ENCODE measurements around the gene PRELID3B.

Gene PRELID3B

DNA sequence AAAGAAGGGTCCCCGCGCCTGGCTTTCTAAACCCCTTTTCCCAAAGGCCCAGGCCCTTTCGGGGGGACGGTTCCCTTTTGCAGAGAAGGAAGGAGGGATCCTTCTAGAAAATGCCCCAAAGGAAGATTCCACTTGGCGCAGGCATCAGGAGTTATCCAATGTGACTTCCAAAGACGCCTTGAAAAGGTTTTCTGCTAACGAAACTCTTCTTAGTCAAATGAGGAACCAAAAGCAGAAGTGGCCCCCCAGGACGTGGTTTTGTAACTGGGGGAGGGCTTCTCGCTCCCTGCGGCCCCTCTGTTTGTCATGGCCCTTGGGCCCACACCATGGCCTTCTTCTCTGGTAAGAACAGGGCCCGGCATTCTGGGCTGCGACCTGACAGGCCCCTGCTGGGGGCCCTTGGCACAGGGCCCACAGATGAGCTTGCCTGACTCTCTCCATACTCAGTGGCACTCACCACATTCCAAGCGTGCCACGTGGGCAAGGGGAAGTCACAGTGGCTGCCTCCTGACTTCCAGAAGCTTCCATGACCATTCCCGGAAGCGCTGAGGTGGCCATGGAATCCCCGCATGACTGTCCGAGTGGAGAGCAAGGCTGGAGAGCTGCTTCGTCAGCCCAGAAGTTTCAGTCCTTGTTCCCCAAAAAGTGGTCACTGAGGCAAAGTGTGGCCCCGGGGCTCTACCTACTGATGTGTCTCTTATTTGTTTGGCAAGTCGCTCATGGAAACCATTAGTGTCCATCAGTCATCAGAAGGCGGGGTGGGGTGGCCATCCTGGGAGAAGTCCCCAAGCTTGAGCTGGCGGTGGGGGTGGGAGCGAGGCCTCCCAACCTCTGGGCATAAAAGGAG, 34.7 kb downstream of the PRELID3B start:
- DNase-seq, result no peak

DNA sequence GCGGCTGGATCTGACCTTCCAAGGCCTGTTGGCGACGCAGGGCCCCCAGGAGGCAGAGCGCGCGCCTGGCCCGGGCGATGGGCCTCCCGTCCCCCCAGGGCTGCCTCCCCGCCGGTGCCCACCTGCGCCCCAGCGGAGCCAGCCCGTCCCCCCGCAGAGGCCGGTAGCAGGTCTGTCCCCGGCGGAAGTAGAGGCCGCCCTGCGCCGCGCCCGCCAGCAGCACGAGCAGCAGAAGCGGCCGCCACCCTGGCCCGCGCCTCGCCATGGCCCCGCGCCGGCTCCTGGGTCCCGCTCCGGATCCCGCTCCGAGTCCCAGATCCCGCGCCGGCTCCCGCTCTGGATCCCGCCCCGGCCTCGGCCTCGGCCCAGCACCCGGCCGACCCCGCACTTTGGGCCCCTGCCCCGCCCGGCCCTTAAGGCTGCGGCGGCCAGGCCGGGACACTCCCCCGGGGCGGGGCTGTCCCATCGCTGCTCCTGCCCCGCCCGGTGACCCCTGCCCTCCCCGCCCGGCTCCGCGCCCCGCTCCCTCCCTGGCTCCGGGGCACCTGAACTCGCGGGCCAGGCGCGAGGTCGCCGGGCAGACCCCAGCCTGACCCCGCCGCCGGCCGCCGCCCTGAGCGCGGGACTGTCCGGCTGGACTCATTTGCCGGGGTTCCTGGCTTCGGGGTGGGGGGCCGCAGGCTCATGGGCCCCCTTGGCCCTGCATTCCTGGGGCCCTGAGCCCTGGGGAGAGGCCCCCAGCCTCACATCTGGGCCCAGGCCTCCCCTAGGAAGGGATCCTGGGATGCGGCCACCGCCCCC, 35.5 kb downstream of the PRELID3B start, which contains the start of gene CTSZ:
TSS of gene CTSZ (minus strand) at position 391 of the 801 bp plus-strand sequence. CDS start at position 265, 126 bp downstream.
- DNase-seq, result no peak

DNA sequence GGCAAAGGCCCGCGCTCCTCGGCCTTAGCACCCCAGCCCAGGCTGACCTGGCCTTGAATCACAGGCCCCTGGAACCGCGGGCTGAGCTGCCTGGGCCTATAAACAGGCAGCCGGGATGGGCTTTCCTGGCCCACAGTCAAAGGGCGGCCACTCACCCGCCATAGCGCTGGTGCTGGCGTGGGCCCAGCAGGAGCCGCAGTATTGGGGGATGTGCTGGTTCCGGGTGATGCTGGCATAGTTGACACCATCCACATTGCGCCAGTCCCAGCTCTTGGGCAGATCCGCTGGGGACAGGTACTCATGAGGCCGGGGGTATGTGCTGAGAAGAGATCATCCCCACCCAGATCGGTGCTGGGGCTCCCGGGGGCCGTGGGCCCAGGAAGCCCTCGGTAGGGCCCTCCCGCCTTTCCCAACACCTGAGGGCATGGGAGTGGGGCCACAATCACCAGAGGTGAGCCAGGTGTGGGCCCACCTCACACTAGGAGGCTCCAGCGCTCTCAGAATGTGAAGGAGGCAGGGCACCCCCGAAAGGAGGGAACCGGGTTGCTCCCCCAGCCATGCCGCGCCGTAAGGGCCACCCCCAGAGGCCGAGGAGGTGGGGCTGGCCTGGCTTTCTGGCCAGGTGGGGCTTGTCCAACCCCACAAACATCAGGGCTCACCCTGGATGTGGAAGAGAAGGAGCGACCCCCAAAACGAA, 36.3 kb downstream of the PRELID3B start:
- no peak for DNase-seq

DNA sequence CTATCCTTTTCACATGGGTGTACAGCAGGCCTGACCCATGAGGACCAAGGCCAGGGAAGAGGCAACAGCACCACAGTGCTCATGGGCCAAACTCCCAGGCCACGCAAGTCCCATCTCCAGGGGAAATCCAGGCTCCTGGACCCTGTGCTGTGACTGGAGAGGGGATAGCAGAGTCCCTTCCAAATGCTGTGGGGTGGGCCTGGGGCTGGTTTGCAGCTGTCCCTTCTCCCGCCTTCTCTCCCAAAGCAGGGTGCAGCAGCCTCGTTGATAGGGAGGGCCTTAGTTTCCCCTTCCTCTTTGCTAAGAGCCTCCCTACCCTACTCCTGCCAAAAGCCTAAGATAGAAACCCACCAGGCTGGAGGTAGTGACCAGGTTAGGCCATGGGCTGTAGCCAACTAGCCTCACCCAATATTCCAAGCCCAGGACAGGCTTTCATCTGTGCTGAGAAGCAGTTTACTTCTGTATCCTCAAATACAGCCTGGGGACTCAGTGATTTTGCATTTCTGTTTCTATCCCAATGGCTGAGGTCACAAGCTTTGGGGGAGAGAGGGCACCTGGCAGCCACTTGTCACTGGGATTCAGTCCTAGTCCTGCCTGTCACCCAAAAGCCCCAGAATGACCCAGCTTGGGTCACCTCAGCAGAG, 36.9 kb downstream of the PRELID3B start:
- no peak for DNase-seq

DNA sequence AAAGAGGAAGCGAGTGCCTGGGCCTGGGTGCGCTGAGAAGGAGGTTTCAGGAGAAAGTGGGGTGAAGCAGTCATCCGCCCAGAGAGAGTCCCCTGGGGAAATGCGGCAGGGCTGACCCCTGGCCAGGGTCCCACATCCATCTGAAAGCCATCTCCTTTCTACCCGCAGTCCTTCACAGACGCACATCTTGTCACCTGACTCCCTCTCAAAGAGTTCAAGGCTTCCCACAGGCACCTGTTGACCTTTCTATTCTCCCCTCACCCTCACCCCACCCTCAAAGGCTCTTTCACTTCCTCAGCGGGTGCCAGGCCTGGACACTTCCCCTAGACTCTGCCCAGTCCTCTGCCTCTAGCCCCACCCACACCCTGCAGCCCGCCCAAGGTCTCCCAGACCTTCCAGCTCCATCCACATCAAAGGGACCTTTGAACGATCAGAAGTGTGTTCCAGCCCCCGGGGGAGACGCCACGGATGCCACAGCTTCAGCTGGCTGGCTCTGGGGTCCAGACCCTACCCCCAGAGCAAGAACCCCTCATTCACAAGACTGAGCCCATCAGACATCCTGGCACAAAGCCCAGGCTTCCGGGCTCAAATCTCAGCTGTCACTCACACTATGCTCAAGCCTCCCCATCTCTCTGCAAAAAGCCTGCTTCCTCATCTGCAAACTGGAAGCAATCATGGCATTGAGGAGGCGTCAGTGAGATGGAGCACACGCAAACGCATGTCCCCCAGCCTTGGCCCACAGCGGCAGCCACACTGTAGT, 37.6 kb downstream of the PRELID3B start:
- no peak for DNase-seq

DNA sequence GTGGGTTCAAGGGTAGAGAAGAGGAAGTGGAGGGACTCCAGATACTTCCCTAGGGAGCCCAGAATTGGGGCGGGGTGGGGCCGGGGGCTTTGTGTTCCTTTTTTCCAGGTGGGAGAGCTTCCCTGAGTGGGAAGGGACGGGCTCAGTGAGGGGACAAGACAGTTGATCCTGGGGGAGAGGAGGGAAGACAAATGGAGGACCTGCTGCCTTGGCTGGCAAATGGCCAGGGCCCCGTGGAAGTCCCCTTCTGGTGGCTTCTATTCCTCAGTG, 38.2 kb downstream of the PRELID3B start:
- DNase-seq, result no peak

DNA sequence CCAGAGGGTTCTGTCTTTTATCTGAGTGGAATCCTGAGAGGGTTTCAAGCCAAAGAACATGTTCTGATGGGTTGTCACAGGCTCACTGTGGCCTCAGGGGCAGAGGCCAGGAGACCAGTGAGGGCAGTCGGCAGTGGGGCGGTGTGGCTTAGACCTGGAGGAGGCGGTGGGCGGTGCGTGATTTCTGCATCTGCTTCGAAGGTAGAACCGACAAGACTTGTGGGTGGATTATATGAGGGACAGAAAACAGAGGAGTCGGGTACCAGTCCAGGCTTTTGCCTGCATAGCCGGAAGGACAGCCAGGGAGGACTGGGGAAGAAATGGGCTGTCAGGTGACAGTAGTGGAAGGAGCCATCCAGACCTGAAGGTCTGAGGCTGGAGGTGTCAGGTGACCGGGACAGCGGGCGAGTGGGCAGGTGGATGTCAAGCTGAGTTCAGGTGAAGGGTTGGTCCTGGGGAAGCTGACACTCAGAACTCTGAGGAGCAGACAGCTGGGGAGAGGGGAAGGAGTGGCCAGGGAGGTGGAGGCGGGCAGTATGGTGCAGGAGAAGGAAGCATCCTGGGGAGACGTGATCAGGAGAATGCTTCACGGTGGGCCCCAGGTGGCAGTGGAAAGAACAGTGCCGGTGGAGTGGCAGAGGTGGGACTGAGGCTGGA, 38.6 kb downstream of the PRELID3B start:
- no peak for DNase-seq

DNA sequence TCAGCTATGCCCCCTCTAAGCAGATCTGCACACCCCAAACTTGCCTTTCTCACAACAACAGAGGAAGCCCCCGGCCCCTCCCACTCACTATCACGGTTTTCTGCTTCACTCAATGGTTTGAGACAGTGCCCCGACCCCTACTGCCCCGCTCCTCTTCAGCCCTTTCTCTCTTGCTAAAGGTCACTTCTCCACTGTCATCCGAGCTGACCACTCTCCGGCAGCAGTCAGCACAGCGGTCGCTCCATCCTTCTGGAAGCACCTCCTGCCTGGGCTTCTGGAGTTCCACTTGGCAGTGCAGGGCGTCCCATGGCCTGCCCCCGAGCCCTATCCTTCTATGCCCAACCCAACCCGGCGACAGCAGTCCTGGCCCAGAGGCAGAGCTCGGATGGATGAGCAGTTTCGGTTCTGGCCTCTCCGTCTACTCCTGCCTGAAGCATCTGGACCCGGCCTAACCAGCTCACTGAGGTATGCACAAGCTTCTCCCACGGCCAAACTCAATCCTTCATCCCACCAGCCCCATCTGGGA, 39.6 kb downstream of the PRELID3B start:
- DNase-seq, result no peak

DNA sequence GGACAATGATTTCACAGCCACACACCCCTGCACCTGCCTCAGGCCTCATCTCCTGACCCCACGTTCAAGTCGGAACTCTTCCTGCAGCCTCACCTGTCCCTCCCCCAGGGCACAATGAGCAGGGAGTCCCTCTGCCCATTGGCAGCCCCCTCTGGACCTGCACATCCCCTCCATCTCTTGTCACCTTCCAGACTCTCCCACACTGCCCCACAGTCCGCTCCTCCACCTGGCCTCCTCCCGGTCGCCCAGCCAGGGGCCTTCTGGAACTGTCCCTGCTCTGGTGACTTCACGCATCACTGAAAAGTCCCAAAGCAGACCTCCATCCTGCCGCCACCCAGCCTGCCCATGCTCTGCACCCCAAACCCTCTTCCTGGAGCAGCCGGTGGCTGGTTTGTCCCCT, 40.2 kb downstream of the PRELID3B start:
- no peak for DNase-seq

DNA sequence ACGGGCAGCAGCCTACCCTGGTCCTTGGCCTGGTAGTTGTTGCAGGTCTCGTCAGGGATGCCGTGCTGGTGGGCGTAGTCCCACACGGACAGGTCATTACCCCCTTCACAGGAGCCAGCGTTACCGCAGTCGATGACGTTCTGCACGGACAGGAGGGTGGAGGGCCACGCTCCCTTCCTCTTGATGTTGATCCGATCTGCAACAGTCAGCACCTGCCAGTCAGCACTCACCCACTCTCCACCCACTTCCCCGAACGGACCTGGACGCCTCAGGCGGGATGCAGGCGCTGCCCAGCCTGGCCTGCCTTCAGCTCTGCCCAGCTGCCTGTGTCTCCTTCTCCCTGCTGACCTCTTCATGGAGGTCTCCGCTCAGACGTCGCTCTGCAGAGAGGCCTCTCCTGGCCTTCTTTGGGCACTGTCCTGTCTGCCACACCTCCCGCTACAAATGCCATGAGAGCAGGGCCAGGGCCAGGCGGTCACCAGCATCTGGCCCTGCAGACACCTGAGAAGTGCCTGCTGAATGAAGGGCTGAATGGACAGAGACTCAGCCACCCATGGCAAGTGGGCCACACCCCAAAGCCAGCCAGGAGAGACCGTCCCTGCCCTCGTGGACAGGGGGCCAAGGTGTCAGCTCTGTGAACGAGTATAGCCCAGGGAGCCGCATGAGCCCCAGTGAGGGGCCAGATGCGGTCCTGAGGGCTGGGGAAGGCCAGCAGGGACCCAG, 41.0 kb downstream of the PRELID3B start:
- no peak for DNase-seq

DNA sequence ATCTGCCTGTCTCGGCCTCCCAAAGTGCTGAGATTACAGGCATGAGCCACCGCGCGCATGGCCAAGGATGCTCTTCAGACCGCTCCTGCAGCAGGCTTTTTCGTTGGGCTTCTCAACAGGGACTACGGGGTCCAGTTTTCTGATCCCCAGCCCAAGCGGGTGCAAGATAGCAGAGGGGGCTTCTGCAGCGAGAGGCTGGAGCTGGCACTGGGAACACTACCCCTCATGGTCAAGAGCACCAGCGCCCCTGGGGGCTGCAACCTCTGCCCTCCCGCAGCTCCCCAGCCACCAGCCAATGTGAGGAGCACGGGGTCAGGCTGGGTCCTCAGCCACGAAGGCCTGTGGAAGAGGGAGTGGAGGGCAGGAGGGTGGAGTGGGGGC, 41.5 kb downstream of the PRELID3B start:
- no peak for DNase-seq

DNA sequence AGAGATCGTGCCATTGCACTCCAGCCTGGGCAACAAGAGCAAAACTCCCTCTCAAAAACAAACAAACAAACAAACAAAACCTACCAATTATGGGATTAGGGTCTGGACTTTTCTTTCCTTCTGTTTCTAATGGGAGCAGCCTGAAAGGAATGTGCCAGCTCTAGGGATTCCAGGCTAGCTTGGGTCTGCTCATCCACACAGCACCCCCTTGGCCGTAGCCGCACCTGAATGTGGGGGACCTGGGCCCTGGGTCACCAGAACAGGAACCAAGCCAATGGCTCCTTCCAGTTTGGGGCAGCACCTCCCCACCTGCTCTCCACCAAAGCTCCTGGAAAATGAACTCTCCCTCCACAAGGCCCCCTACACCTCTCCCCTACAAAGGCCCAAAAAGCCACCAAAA, 42.3 kb downstream of the PRELID3B start:
- no peak for DNase-seq

DNA sequence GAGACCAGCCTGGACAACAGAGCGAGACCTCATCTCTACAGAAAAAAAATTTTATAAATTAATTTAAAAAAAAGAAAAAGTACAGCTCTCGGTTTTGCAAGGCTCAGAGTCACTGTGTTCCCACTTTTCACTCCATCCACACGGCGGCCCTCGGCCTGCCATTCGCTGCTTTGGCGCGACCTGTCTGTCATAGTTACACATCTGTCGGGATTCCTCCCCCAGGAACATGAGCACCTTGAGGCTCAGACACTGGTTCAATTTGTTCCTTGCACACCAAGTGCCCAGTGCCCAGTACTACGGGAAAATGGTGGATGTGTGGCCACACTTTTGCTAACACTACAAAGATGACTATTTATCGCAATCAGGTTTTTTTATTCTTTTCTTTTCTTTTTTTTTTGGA, 43.9 kb downstream of the PRELID3B start:
- no peak for DNase-seq

DNA sequence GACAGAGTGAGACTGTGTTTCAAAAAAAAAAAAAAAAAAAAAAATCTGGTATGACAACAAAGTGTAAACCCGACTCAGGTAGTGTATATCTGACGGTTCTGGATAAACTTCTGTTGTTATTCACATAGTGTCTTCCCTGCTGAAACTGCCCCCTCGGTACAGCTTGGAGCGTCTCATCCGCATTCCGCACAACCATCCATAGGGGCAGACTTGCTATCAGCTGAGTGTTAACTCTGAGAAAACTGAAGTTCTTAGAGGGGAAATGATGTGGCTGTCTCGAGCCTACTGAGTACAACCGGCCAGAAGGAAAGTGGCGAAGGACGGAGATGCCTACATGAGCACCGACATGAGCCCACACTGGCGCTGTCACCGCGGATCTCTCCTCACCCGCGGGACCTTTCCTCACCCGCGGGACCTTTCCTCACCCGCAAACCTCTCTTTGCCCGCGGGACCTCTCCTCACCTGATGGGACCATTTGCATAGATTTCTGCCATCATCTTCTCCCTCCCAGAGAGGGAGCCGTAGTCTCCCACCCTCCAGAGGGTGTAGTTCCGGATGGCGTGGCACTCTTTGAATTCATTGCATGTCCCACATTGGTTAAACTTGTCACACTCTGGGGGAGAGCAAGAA, 45.3 kb downstream of the PRELID3B start:
- DNase-seq, result no peak

DNA sequence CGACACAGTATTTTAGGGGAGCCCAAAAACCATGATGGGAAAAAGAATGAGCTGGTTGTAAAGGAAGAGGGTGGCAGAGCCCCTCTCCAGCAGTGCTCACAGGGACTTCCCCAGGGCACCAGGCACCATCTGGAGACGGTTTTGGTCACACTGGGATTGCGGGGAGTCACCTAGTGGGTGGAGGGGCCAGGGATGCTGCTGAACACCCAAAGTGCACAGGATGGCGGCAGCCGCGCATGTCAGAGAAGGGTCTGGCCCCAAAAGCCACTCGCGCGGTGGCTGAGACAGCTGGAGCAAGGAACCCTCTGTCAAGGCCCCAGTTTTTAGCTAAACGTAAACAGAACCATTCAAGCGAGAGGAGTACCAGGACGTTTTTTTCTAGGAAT, 46.4 kb downstream of the PRELID3B start:
- DNase-seq, result no peak

DNA sequence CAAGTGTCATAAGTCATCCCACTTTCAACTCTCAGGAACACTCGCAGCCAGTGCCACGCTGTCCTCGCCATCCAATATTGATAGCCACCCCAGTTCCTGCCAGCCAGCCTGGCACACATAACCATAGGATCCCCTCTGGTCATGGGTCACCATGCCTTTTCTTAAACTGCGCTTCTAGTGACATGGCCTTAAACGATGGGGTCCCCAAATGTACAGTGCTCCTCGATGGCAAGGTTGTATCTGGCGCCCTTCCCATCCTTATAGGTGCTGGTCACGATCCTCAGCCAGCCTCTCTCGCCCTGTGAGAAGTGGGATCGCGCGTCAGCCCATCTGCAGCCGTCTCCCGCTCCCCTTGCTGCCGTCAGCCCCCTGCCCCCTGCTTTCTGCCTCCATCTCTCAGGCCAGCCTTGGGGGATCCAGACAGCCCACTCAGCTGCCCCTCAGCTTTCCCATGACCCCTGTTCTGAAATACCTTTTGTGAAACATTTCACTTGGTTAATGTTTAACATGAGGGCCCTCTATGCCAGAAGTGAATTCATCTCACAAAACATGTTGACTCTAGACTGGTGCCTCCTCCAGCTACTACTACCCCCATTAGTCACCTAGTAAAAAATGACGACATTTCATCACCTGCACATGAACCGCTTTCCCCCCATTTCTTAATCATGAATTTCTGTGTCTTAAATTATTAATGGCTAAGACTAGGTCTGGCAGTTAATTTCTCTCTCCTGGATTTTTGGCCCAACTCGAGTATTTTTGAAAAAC, 46.9 kb downstream of the PRELID3B start:
- DNase-seq, result no peak

DNA sequence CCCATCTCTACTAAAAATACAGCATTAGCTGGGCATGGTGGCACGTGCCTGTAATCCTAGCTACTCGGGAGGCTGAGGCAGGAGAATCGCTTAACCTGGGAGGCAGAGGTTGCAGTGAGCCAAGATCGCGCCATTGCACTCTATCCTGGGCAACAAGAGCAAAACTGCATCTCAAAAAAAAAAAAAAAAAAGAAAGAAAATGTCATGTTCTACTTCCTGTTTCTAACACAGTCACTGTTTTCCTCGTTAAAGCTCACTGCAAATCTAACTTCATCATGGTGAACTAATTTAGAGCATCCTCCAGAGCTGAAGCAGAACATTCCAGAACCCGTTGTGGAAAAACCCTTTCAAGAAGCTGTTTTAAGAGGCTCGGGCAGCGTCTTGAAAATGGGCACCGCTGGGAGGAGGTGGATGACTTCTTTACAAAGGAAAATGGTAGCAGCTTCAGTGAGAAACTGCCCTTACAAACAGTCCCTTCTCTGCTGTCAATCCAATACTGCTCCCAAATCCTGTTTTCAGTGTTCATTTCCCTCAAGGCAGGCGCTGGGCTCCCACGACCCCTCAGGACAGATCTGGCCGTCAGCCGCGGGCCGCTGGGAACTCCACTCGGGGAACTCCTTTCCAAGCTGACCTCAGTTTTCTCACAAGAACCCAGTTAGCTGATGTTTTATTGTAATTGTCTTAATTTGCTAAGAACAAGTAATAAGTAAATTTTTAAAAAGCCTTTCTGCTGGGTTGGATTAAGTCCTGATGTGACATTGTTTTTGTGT, 48.0 kb downstream of the PRELID3B start:
- DNase-seq, result no peak

DNA sequence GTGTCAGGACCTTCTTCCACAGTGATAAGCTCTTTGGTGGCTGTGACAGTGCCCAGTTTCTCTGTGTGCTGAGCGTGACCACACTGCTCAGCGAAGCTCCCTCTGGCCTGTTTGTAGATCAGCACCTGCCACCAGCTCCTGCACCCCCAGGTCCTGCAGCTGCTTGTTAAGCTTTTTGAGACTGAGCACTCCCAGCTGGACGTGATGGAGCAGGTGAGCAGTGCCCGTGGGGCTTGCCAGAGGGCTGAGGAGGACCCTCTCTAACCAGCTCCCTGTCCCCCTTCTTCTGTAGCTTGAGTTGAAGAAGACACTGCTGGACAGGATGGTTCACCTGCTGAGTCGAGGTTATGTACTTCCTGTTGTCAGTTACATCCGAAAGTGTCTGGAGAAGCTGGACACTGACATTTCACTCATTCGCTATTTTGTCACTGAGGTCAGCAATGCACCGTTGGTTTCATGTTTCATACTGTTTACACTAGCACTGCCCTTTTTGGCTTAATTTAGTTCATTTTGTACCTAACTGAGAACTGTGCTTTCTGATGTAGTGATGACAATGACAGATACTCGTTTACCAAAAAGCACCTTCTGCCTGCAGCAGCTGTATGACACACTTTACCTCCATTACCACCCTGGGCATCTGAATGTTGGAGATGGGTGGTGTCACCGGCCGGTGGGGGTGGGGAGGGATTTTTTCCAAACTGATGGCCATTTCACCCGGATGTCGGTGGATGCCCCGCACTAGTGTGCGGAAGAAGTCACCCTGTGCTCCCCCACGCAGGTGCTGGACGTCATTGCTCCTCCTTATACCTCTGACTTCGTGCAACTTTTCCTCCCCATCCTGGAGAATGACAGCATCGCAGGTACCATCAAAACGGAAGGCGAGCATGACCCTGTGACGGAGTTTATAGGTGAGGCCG, 49.0 kb downstream of the PRELID3B start:
- DNase-seq, result no peak
